NT2/D1 (cell line): ENCODE measurements around the gene SLC24A3.

ENCODE experiments used
- SUZ12 ChIP-seq: IDR thresholded peaks from 2 replicates; pipeline ENCODE4 v1.6.1; 2011; ENCODE audit not compliant: insufficient read length, insufficient read depth; ENCODE audit errors: extremely low read depth
- YY1 ChIP-seq: IDR thresholded peaks from 2 replicates; pipeline ENCODE4 v1.6.1; 2011; ENCODE audit not compliant: insufficient read length, insufficient read depth
- ZNF274 ChIP-seq: IDR thresholded peaks from 2 replicates; pipeline ENCODE4 v1.6.1; 2011; ENCODE audit warnings: mild to moderate bottlenecking, low read depth, low read length

GRCh38 chr20:19749618-19750071 is 537.2 kb downstream of the SLC24A3 start:
- no peak for TF ChIP-seq YY1
- TF ChIP-seq ZNF274: no peak
- no peak for TF ChIP-seq SUZ12
